OCI-LY1 (cell line): ENCODE results near the gene ZDHHC6.
A peak's percentile ranks its signal among the peaks of the same experiment; 100 is the strongest.

Experiments used
- H2AFZ ChIP-seq: fragments of 200-600 bp; sonication (generic), shearing (Covaris generic); 2 replicates; pipeline ENCODE4 v1.6.0; 2014; ENCODE audit warnings: antibody characterized with exemption, mild to moderate bottlenecking, low read length
- H3F3A ChIP-seq: fragments of 200-600 bp; sonication (generic), shearing (Covaris generic); 2 replicates; pipeline ENCODE4 v1.6.0; 2014; ENCODE audit warnings: mild to moderate bottlenecking, antibody characterized with exemption, low read length, moderate library complexity; ENCODE audit not compliant: insufficient read depth
- H3K27ac ChIP-seq: fragments of 200-600 bp; sonication (generic); 2 replicates; pipeline ENCODE4 v1.5.1; 2014; ENCODE audit warnings: low read length, mixed run types, mild to moderate bottlenecking, low read depth; ENCODE audit not compliant: poor library complexity, severe bottlenecking
- H3K27me3 ChIP-seq: fragments of 200-600 bp; sonication (generic); 2 replicates; pipeline ENCODE4 v1.6.0; 2014; ENCODE audit warnings: antibody characterized with exemption, mild to moderate bottlenecking, low read length, moderate library complexity; ENCODE audit not compliant: insufficient read depth
- H3K36me3 ChIP-seq: fragments of 200-600 bp; sonication (generic); 2 replicates; pipeline ENCODE4 v1.6.1; 2014; ENCODE audit warnings: mild to moderate bottlenecking, antibody characterized with exemption, low read length, moderate library complexity, mixed read lengths; ENCODE audit not compliant: insufficient read depth
- H3K4me1 ChIP-seq: fragments of 200-600 bp; sonication (generic); 2 replicates; pipeline ENCODE4 v1.5.1; 2014; ENCODE audit warnings: mild to moderate bottlenecking, low read length, moderate library complexity; ENCODE audit not compliant: insufficient read depth, severe bottlenecking
- H3K4me2 ChIP-seq: fragments of 200-600 bp; sonication (generic), shearing (Covaris generic); 2 replicates; pipeline ENCODE4 v1.6.1; 2014; ENCODE audit warnings: low read length
- H3K4me3 ChIP-seq: fragments of 200-600 bp; sonication (generic); 2 replicates; pipeline ENCODE4 v1.5.1; 2014; ENCODE audit warnings: low read length, low read depth, mild to moderate bottlenecking, mixed read lengths; ENCODE audit not compliant: poor library complexity, severe bottlenecking
- H3K79me2 ChIP-seq: fragments of 200-600 bp; shearing (Covaris generic); 2 replicates; pipeline ENCODE4 v1.6.1; 2016; ENCODE audit warnings: mixed run types, low read length, mixed read lengths; ENCODE audit not compliant: insufficient read depth
- H3K9ac ChIP-seq: fragments of 200-600 bp; sonication (generic), shearing (Covaris generic); 2 replicates; pipeline ENCODE4 v1.6.1; 2014; ENCODE audit warnings: mild to moderate bottlenecking, low read length, mixed read lengths
- H3K9me2 ChIP-seq: fragments of 200-600 bp; sonication (generic), shearing (Covaris generic); 2 replicates; pipeline ENCODE4 v1.6.1; 2014; ENCODE audit warnings: low read depth, mild to moderate bottlenecking, low read length, mixed read lengths
- H3K9me3 ChIP-seq: fragments of 200-600 bp; shearing (Covaris generic); 2 replicates; pipeline ENCODE4 v1.6.1; 2014; ENCODE audit warnings: low read length, mixed read lengths
- H4K20me1 ChIP-seq: fragments of 200-600 bp; sonication (generic), shearing (Covaris generic); 2 replicates; pipeline ENCODE4 v1.6.0; 2016; ENCODE audit warnings: mild to moderate bottlenecking, low read length; ENCODE audit not compliant: insufficient read depth
- EZH2 ChIP-seq: fragments of 200-600 bp; sonication (generic), shearing (Covaris generic); IDR thresholded peaks from 2 replicates; pipeline ENCODE4 v1.8.0; 2017; ENCODE audit warnings: borderline replicate concordance, mixed run types, mild to moderate bottlenecking, antibody characterized with exemption, low read length, moderate library complexity, mixed read lengths
- TF ChIP-seq, protein P1 (sequence below): fragments of 200-600 bp; sonication (generic), shearing (Covaris generic); IDR thresholded peaks from 2 replicates; pipeline ENCODE4 v1.5.1; 2017; ENCODE audit warnings: mild to moderate bottlenecking, antibody characterized with exemption, low read length, moderate library complexity, mixed read lengths

ZDHHC6 gene

GRCh38 chr10:112429654-112430230 lies 17.0 kb downstream of the ZDHHC6 start:
- peaks cover 8% of the 10 kb centered on the region for H3K4me1 ChIP-seq
- H3K9ac ChIP-seq, result no peak overlapping the region
- peak overlapping the region; percentile 22 for H3K27ac ChIP-seq
- H3K79me2 ChIP-seq, result no peaks in the 10 kb centered on the region
- TF ChIP-seq EZH2, result no peak
- TF ChIP-seq, protein P1, sequence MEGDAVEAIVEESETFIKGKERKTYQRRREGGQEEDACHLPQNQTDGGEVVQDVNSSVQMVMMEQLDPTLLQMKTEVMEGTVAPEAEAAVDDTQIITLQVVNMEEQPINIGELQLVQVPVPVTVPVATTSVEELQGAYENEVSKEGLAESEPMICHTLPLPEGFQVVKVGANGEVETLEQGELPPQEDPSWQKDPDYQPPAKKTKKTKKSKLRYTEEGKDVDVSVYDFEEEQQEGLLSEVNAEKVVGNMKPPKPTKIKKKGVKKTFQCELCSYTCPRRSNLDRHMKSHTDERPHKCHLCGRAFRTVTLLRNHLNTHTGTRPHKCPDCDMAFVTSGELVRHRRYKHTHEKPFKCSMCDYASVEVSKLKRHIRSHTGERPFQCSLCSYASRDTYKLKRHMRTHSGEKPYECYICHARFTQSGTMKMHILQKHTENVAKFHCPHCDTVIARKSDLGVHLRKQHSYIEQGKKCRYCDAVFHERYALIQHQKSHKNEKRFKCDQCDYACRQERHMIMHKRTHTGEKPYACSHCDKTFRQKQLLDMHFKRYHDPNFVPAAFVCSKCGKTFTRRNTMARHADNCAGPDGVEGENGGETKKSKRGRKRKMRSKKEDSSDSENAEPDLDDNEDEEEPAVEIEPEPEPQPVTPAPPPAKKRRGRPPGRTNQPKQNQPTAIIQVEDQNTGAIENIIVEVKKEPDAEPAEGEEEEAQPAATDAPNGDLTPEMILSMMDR, result no peak
- H3K36me3 ChIP-seq, result peaks cover 92% of the 10 kb centered on the region
- H3K9me3 ChIP-seq, result no peaks in the 10 kb centered on the region
- H3K9me2 ChIP-seq, result no peaks in the 10 kb centered on the region
- H3K4me2 ChIP-seq, result no peak overlapping the region
- H3K4me3 ChIP-seq, result no peak overlapping the region
- H3K27me3 ChIP-seq, result no peaks in the 10 kb centered on the region
- H3F3A ChIP-seq, result no peaks in the 10 kb centered on the region
- no peak overlapping the region for H2AFZ ChIP-seq
- no peaks in the 10 kb centered on the region for H4K20me1 ChIP-seq

GRCh38 chr10:112429147-112429546 lies 17.6 kb downstream of the ZDHHC6 start:
- Histone ChIP-seq H3K4me2 (no peak overlapping the region), H3K27me3 (no peaks in the 10 kb centered on the region), H3K4me1 (peaks cover 8% of the 10 kb centered on the region), H4K20me1 (no peaks in the 10 kb centered on the region), H3K27ac (peak overlapping the region; percentile 22), H2AFZ (no peak overlapping the region), H3K9ac (no peak overlapping the region), H3K9me3 (no peaks in the 10 kb centered on the region), H3K79me2 (no peaks in the 10 kb centered on the region), H3K4me3 (no peak overlapping the region), H3F3A (no peaks in the 10 kb centered on the region), H3K36me3 (peaks cover 91% of the 10 kb centered on the region), H3K9me2 (no peaks in the 10 kb centered on the region)
- TF ChIP-seq EZH2, result no peak
- TF ChIP-seq, protein P1, result no peak

GRCh38 chr10:112426111-112426510 lies 20.6 kb downstream of the ZDHHC6 start:
- TF ChIP-seq, protein P1, result no peak
- TF ChIP-seq EZH2, result no peak
- H4K20me1 ChIP-seq, result no peaks in the 10 kb centered on the region
- H3K27ac ChIP-seq, result no peak overlapping the region
- no peak overlapping the region for H3K4me3 ChIP-seq
- H3K27me3 ChIP-seq, result no peaks in the 10 kb centered on the region
- H3K4me2 ChIP-seq, result no peak overlapping the region
- peaks cover 86% of the 10 kb centered on the region for H3K36me3 ChIP-seq
- no peak overlapping the region for H3K9ac ChIP-seq
- peaks cover 8% of the 10 kb centered on the region for H3K4me1 ChIP-seq
- H3K9me2 ChIP-seq, result no peaks in the 10 kb centered on the region
- H3K79me2 ChIP-seq, result no peaks in the 10 kb centered on the region
- H3K9me3 ChIP-seq, result no peaks in the 10 kb centered on the region
- no peaks in the 10 kb centered on the region for H3F3A ChIP-seq
- H2AFZ ChIP-seq, result no peak overlapping the region
